LNCAP (cell line): ENCODE data around the gene TMEM130.

Experiments used
- TF ChIP-seq, protein P1 (sequence below): fragments of 450-650 bp; IDR thresholded peaks from 2 replicates; pipeline ENCODE4 v1.5.1; 2017; ENCODE audit warnings: mild to moderate bottlenecking

TMEM130 gene

DNA sequence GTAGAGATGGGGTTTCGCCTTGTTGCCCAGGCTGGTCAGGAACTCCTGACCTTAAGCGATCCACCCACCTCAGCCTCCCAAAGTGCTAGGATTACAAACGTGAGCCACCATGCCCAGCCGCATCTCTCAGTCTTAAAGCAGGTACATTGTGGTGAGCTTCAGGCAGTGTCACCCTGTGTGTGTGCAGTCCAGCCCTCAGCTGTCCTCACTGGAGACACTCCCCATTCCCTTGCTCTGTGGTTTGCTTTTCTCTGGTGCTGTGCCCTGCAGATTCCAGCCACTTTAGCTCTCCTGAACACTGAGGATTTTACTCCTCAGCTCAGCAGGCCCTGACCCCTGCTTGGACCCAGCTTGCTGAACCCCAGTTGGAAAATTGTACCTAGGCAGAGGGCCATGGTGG lies 14.6 kb upstream of the TMEM130 start:
- TF ChIP-seq, protein P1, sequence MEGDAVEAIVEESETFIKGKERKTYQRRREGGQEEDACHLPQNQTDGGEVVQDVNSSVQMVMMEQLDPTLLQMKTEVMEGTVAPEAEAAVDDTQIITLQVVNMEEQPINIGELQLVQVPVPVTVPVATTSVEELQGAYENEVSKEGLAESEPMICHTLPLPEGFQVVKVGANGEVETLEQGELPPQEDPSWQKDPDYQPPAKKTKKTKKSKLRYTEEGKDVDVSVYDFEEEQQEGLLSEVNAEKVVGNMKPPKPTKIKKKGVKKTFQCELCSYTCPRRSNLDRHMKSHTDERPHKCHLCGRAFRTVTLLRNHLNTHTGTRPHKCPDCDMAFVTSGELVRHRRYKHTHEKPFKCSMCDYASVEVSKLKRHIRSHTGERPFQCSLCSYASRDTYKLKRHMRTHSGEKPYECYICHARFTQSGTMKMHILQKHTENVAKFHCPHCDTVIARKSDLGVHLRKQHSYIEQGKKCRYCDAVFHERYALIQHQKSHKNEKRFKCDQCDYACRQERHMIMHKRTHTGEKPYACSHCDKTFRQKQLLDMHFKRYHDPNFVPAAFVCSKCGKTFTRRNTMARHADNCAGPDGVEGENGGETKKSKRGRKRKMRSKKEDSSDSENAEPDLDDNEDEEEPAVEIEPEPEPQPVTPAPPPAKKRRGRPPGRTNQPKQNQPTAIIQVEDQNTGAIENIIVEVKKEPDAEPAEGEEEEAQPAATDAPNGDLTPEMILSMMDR = no peak

DNA sequence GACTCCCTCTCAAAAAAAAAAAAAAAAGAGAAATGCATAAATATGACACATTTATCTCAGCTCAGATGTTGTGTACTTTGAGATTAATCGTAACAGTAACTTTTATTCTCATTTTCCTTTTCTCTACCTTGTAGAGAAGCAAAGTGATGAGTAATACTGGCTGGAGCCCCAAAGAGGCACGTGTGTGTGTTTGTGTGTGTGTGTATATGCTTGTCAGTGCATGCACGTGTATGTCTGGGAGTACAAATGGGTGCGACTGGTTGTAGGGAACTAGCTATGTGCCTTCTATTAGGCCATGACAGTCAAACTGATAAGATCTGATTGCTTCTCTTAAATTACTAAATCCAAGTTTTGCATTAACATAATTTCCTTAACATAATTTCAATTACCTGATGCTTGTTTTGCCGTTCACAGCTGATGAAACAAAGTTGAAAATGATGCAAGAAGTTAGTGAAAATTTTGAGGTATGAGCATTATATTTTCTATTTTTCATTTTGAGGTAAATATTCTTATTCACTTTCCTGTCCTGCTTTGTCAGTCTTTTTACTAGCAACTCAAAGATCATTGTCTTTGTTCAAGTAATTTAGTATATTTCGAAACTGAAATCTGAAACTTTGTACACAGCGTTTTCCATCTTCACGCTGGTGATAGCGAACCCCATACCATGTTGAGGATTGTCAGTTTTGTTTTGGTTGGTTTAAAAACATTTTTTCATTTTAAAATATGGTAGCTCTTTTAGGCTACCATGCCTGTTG lies 11.9 kb upstream of the TMEM130 start:
- TF ChIP-seq, protein P1 = no peak

DNA sequence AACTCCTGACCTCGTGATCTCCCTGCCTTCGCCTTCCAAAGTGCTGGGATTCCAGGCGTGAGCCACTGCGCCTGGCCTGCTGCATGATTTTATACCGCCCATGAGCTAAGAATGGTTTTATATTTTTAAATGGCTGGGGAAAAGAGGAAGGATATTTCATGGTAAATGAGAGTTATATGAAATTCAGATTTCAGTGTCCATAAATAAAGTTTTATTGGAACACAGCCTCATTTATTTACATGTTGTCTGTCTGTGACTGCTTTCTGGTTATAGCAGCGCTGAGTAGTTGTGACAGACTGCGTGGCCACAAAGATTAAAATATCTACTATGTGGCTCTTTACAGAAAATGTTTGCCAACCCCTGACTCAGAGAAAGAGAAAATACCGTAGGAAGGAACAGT lies 10.7 kb upstream of the TMEM130 start:
- TF ChIP-seq, protein P1 = no peak

DNA sequence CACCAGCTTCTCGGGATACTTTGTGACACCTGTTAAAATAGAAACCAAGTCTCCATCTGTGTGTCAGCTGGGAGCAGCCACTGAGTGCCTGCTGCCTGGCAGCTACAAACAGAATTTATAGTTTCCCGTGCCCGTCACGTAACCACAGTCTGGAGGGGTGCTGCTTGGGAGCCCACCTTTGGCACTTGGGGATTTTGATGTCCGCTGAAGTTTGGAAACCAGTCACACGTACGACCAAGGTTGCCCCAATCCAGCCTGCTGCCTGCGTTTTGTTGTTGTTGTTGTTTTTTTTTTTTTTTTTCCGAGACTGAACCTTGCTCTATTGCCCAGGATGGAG lies 10.1 kb upstream of the TMEM130 start:
- TF ChIP-seq, protein P1 = no peak

DNA sequence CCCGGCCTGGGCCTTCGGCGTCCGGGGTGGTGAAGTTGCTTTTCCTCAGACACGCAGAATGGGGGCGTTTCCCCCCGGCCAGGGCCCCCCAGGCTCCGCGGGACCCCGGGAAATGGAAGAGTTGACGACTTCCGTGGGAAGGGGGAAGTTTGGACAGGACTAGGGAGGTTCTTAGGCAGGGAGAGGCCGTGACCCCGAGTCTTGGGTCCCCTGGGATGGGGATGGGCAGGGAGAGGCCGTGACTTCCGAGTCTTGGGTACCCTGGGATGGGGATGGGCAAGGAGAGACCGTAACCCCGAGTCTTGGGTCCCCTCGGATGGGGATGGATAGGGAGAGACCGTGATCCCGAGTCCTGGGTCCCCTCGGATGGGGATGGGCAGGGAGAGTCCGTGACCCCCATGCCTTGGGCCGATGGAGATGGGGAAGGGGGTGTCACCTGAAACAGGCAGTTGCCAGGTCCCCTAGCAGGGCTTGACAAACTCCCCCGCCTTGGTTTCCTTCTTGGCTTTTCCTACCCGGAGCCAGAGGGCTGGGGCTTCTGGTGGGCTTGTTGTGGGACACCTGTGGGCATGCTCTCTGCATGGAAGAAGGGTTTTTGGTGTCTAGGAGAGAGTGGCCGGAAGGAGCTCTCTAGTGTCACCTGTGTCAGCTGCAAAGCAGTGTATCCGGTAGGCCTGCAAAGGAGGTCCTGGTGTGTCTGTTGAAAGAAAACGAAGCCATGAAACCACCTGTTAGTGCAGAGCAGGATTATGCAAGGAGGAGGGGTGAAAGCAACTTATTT lies 9.6 kb upstream of the TMEM130 start:
- TF ChIP-seq, protein P1 = peak; percentile 26

DNA sequence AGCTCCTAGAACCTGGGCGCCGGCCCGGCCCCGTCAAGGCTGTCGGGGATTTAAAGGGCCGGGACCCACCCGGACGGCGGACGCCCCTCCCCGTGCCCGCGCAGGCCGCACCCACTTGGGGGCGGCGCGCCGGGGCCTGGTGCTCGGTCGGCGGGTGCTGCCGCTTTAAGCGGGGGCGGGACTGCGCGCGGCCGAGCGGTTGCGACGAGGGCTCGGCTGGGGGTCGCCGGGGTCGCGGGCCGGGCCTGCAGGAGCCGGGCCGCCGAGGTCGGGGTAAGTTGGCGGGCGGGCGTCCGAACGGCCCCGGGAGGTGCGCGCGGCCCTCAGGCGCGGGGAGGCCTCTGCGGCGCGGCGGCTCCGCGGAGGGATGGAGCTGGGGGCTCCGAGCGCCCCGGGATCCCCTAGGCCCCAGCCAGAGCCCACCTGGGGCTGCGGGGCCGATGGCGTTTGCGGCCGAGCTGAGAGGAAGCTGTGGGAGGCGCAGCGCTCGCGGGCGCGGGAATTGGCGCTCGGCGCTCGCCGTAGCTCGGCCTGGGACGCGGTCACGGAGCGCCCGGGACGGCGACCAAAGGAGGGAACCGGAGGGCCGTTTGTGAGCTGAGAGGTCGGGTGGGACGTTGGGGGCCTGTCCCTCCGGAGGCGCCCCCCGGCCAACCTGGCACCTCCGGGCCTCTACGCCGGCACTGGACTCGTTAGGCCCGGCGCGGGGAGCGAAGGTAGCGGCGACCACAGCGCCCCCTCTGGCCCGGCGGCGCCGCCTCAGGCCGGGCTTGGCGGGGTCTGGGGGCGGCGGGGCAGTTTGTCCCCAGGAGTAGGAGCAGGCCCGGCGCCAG lies 8.8 kb upstream of the TMEM130 start, which contains the start of gene TRRAP:
TSS of gene TRRAP (plus strand) at position 168 of the 833 bp plus-strand sequence. CDS start 2,619 bp downstream, outside the sequence.
- TF ChIP-seq, protein P1 = peak; percentile 83

DNA sequence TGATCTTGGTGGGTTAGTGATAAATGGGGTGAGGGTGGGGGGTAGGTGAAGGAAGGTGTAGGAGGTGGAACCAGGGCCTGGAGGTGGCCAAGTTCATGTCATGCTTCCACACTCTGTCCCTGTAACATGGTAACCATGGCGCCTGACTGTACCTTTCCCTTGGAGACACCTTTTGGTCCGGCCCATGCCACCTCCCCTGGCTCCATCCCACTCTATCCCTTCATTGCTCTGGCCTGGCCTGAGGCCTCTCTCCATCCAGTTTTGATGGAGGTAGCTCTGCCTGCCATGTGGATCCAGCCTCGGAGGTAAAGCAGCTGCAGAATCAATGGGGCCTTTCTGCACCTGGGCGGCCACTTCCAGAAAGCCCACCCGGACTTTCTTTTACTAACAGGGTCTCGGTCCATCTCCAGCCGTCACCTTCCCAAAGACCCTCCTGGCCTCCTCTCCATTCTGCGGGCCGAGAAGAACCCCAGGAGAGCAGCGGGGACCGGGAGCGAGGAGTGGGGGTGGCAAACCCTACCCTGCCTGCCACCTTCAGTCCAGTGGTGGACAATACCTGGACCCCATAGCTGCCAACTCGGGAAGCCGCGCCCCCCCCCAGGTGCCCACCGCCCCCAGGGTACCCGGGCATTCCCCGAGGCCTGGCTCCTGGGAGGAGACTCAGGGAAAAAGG lies 8.0 kb upstream of the TMEM130 start:
- TF ChIP-seq, protein P1 = no peak
